H1 (cell line): Measurements from ENCODE around the gene CNDP2. TPM values are rescaled to one million over a fixed set of nuclear protein-coding genes. Genes with fewer than 3 reads are reported as not detected.

ENCODE experiments used
- CTCF ChIA-PET: fragments of 300-600 bp; sonication (Branson Sonifier 250); formaldehyde crosslinking; loops from one replicate; lab custom pipeline; 2021; ENCODE audit not compliant: partially characterized antibody; lab: Charles Lee
- POLR2A ChIA-PET: fragments of 300-600 bp; sonication (Branson Sonifier 250); formaldehyde crosslinking; loops from one replicate; lab custom pipeline; 2021; ENCODE audit warnings: inconsistent platforms; ENCODE audit not compliant: partially characterized antibody; lab: Charles Lee
- DNase-seq, 2 experiments: peaks; one replicate each; pipeline versions ENCODE4 v3.0.0 to v3.0.0-alpha.2; 2010 to 2022; ENCODE audit warnings: low spot score in 2 of 2, low read depth in 1 of 2, mixed read lengths in 1 of 2
- FAIRE-seq: peaks from 2 replicates; lab custom pipeline; 2011; peaks lifted over from hg19 to GRCh38; lab: Jason Lieb, UNC
- H2AFZ ChIP-seq: 2 replicates; pipeline ENCODE4 v1.8.1; 2012; ENCODE audit warnings: low read length, inconsistent platforms
- H2AK5ac ChIP-seq: 2 replicates; pipeline ENCODE4 v1.6.1; 2013; ENCODE audit warnings: low read depth, low read length
- H2BK120ac ChIP-seq: replicated peaks from 2 replicates; pipeline ENCODE3; 2013; ENCODE audit warnings: low read depth, low read length, inconsistent platforms
- H2BK12ac ChIP-seq: 2 replicates; pipeline ENCODE4 v1.6.1; 2013; ENCODE audit warnings: low read depth, low read length
- H2BK15ac ChIP-seq: 2 replicates; pipeline ENCODE4 v1.6.1; 2013; ENCODE audit warnings: low read length
- H2BK20ac ChIP-seq: 2 replicates; pipeline ENCODE4 v1.6.1; 2013; ENCODE audit warnings: low read length
- H2BK5ac ChIP-seq: 2 replicates; pipeline ENCODE4 v1.6.1; 2013; ENCODE audit warnings: low read depth, low read length
- H3K14ac ChIP-seq: 2 replicates; pipeline ENCODE4 v1.6.1; 2013; ENCODE audit warnings: inconsistent platforms; ENCODE audit not compliant: insufficient read length
- H3K18ac ChIP-seq: 2 replicates; pipeline ENCODE4 v1.6.1; 2013; ENCODE audit warnings: low read length; ENCODE audit errors: extremely low read depth
- H3K23ac ChIP-seq: 2 replicates; pipeline ENCODE4 v1.6.1; 2013; ENCODE audit warnings: inconsistent platforms; ENCODE audit not compliant: insufficient read length
- H3K23me2 ChIP-seq: 2 replicates; pipeline ENCODE4 v1.6.1; 2013; ENCODE audit warnings: low read depth, low read length
- H3K27ac ChIP-seq: 2 replicates; pipeline ENCODE4 v1.6.1; 2011; ENCODE audit warnings: low read depth, low read length, inconsistent platforms
- H3K27me3 ChIP-seq, 4 experiments: replicated peaks in 1 of 4; 1 replicate in 1 of 4; 2 replicates in 3 of 4; pipeline versions ENCODE4 v1.6.1 to v1.8.1; 2011 to 2013; ENCODE audit warnings: low read length in 3 of 4, mild to moderate bottlenecking in 3 of 4, inconsistent platforms in 2 of 4, mixed read lengths in 2 of 4, moderate library complexity in 1 of 4; ENCODE audit not compliant: control insufficient read depth in 3 of 4, insufficient read depth in 3 of 4; ENCODE audit errors: extremely low read depth in 1 of 4
- H3K36me3 ChIP-seq, 4 experiments: 2 replicates each; pipeline versions ENCODE4 v1.6.1 to v1.8.1; 2011 to 2013; ENCODE audit warnings: mild to moderate bottlenecking in 4 of 4, low read length in 3 of 4, moderate library complexity in 2 of 4, control low read depth in 1 of 4, inconsistent platforms in 1 of 4; ENCODE audit not compliant: insufficient read depth in 4 of 4, control insufficient read depth in 2 of 4
- H3K4ac ChIP-seq: replicated peaks from 2 replicates; pipeline ENCODE3; 2013; ENCODE audit warnings: low read length, low read depth, mixed read lengths, inconsistent platforms; ENCODE audit not compliant: insufficient read length
- H3K4me1 ChIP-seq, 4 experiments: replicated peaks in 1 of 4; 1 replicate in 1 of 4; 2 replicates in 3 of 4; pipeline versions ENCODE4 v1.6.1 to v1.8.1; 2011 to 2013; ENCODE audit warnings: low read length in 3 of 4, inconsistent platforms in 2 of 4, mixed read lengths in 1 of 4; ENCODE audit not compliant: insufficient read depth in 4 of 4, control insufficient read depth in 3 of 4
- H3K4me2 ChIP-seq, 2 experiments: 2 replicates each; pipeline versions ENCODE4 v1.6.1 to v1.8.1; 2011 to 2013; ENCODE audit warnings: low read depth in 2 of 2, low read length in 2 of 2, control low read depth in 1 of 2, inconsistent platforms in 1 of 2, mild to moderate bottlenecking in 1 of 2; ENCODE audit not compliant: insufficient read depth in 1 of 2
- H3K4me3 ChIP-seq, 4 experiments: fragments of 200-600, 300-600 bp in 1 of 4; sonication (generic), shearing (Covaris generic), sonication (Bioruptor Twin) in 1 of 4; 2 replicates each; pipeline versions ENCODE4 v1.5.1 to v1.8.1; 2011 to 2016; ENCODE audit warnings: low read length in 4 of 4, low read depth in 3 of 4, control low read depth in 2 of 4, inconsistent platforms in 2 of 4, mild to moderate bottlenecking in 2 of 4, mixed read lengths in 1 of 4, moderate library complexity in 1 of 4; ENCODE audit not compliant: insufficient read depth in 2 of 4; ENCODE audit errors: extremely low read depth in 1 of 4
- H3K56ac ChIP-seq: replicated peaks from 2 replicates; pipeline ENCODE3; 2013; ENCODE audit warnings: low read depth, mild to moderate bottlenecking, mixed read lengths, low read length, inconsistent platforms; ENCODE audit not compliant: insufficient read length
- H3K79me1 ChIP-seq: 2 replicates; pipeline ENCODE4 v1.6.1; 2013; ENCODE audit warnings: low read depth, low read length, control low read depth
- H3K79me2 ChIP-seq, 2 experiments: 2 replicates each; pipeline versions ENCODE4 v1.6.1 to v1.8.1; 2012 to 2013; ENCODE audit warnings: low read length in 2 of 2, mild to moderate bottlenecking in 2 of 2, inconsistent platforms in 1 of 2; ENCODE audit not compliant: insufficient read depth in 2 of 2, control insufficient read depth in 1 of 2
- H3K9ac ChIP-seq, 4 experiments: replicated peaks in 1 of 4; 1 replicate in 1 of 4; 2 replicates in 3 of 4; pipeline versions ENCODE4 v1.6.1 to v1.8.1; 2011 to 2013; ENCODE audit warnings: low read depth in 3 of 4, low read length in 3 of 4, control low read depth in 2 of 4, mild to moderate bottlenecking in 2 of 4, moderate library complexity in 2 of 4, inconsistent platforms in 1 of 4; ENCODE audit errors: extremely low read depth in 1 of 4
- H3K9me3 ChIP-seq, 2 experiments: 2 replicates each; pipeline versions ENCODE4 v1.6.1 to v1.8.1; 2012 to 2013; ENCODE audit warnings: mild to moderate bottlenecking in 2 of 2, moderate library complexity in 2 of 2, control low read depth in 1 of 2, inconsistent platforms in 1 of 2, low read depth in 1 of 2, low read length in 1 of 2, mixed read lengths in 1 of 2; ENCODE audit not compliant: insufficient read depth in 2 of 2
- H4K20me1 ChIP-seq, 2 experiments: replicated peaks in 1 of 2; 2 replicates each; pipeline versions ENCODE3 to v1.8.1; 2011 to 2013; ENCODE audit warnings: inconsistent platforms in 2 of 2, low read length in 2 of 2, mild to moderate bottlenecking in 1 of 2; ENCODE audit not compliant: insufficient read depth in 2 of 2, control insufficient read depth in 1 of 2
- H4K5ac ChIP-seq: 2 replicates; pipeline ENCODE4 v1.6.1; 2013; ENCODE audit warnings: low read length, low read depth, mixed read lengths, inconsistent platforms; ENCODE audit not compliant: insufficient read length
- H4K8ac ChIP-seq: 2 replicates; pipeline ENCODE4 v1.8.0; 2013; ENCODE audit warnings: mild to moderate bottlenecking, moderate library complexity, low read length, inconsistent platforms; ENCODE audit not compliant: insufficient read depth; ENCODE audit errors: extremely low read depth
- H4K91ac ChIP-seq: replicated peaks from 2 replicates; pipeline ENCODE3; 2013; ENCODE audit warnings: low read length, mixed read lengths, inconsistent platforms; ENCODE audit not compliant: insufficient read length
- BCL11A ChIP-seq, 2 experiments: IDR thresholded peaks; one replicate each; pipeline ENCODE4 v1.6.1; 2011; ENCODE audit warnings: low read depth in 2 of 2, low read length in 2 of 2, mild to moderate bottlenecking in 2 of 2
- BRCA1 ChIP-seq: IDR thresholded peaks from 2 replicates; pipeline ENCODE4 v1.6.1; 2012; ENCODE audit warnings: low read depth, low read length, improper control_type of control experiment
- CTBP2 ChIP-seq: IDR thresholded peaks from 2 replicates; pipeline ENCODE4 v1.7.0; 2011; ENCODE audit warnings: borderline replicate concordance, mild to moderate bottlenecking, moderate library complexity, mixed read lengths, low read length; ENCODE audit not compliant: insufficient read depth, insufficient read length
- EP300 ChIP-seq, 2 experiments: IDR thresholded peaks; 1 replicate in 1 of 2; 2 replicates in 1 of 2; pipeline ENCODE4 v1.6.1; 2011 to 2012; ENCODE audit warnings: low read depth in 2 of 2, low read length in 2 of 2, mild to moderate bottlenecking in 2 of 2, borderline replicate concordance in 1 of 2, inconsistent platforms in 1 of 2, moderate library complexity in 1 of 2
- EZH2 ChIP-seq: fragments of 200-600 bp; sonication (generic); IDR thresholded peaks from 2 replicates; pipeline ENCODE4 v1.7.1; 2012; ENCODE audit warnings: low read depth, mild to moderate bottlenecking, moderate library complexity, low read length, inconsistent platforms; ENCODE audit not compliant: severe bottlenecking
- GTF2F1 ChIP-seq: IDR thresholded peaks from 2 replicates; pipeline ENCODE4 v1.6.1; 2012; ENCODE audit warnings: low read depth, low read length, improper control_type of control experiment, borderline replicate concordance
- NANOG ChIP-seq: IDR thresholded peaks from 2 replicates; pipeline ENCODE4 v1.6.1; 2011; ENCODE audit warnings: low read length, low read depth, mild to moderate bottlenecking, inconsistent platforms; ENCODE audit not compliant: insufficient read depth, poor library complexity, severe bottlenecking
- RXRA ChIP-seq: IDR thresholded peaks from 2 replicates; pipeline ENCODE4 v1.6.1; 2011; ENCODE audit warnings: low read depth, mild to moderate bottlenecking, low read length, moderate library complexity; ENCODE audit not compliant: insufficient read depth
- SP2 ChIP-seq: IDR thresholded peaks from 2 replicates; pipeline ENCODE4 v1.6.1; 2012; ENCODE audit warnings: mild to moderate bottlenecking, low read length, inconsistent platforms
- SRF ChIP-seq: IDR thresholded peaks from 2 replicates; pipeline ENCODE4 v1.6.1; 2011; ENCODE audit warnings: mild to moderate bottlenecking, low read depth, low read length, moderate library complexity
- SUZ12 ChIP-seq: fragments of 200-600 bp; sonication (generic); IDR thresholded peaks from 2 replicates; pipeline ENCODE4 v1.6.1; 2012; ENCODE audit warnings: mild to moderate bottlenecking, inconsistent platforms, low read length, moderate library complexity, mixed read lengths
- TAF1 ChIP-seq: IDR thresholded peaks from 2 replicates; pipeline ENCODE4 v1.6.1; 2011; ENCODE audit warnings: mild to moderate bottlenecking, low read depth, low read length
- WGBS, 2 experiments: shearing (Covaris generic) in 1 of 2; methylation state at CpG; one replicate each; pipeline versions ENCODE4 v1.1.6 to v1.1.7; 2013 to 2015; ENCODE audit warnings: low lambda C conversion rate in 2 of 2, mixed read lengths in 2 of 2, inconsistent platforms in 1 of 2, low coverage in 1 of 2, missing lambda C conversion rate in 1 of 2; ENCODE audit not compliant: insufficient replicate concordance in 2 of 2, insufficient coverage in 1 of 2, insufficient read length in 1 of 2; ENCODE audit errors: extremely low coverage in 1 of 2, missing lambda C conversion rate in 1 of 2; 5-methylcytosine and 5-hydroxymethylcytosine counted together
- polyA plus RNA-seq, 7 experiments: library from polyadenylated mRNA; depleted of rRNA in 3 of 7; stranded (reverse) in 5 of 7; unstranded in 2 of 7; fragments of >200 nt in 5 of 7; fragments of 200-250 nt in 2 of 7; gene quantifications; 1 replicate in 5 of 7; 2 replicates in 1 of 7; 4 replicates in 1 of 7; pipeline versions ENCODE4 v1.2.1 to v1.2.3, GENCODE V29; 2011 to 2013; ENCODE audit warnings: missing spikeins in 2 of 7, mixed read lengths in 2 of 7
- total RNA-seq: library from RNA; stranded (reverse); fragmentation: NEBNext Ultra II Directional; extraction: Animal tissue kit (Norgen Biotek cat#: 25700); gene quantifications from 2 replicates; pipeline ENCODE4 v1.2.1, GENCODE V29; 2021
- TF ChIP-seq, protein P1 (sequence below): IDR thresholded peaks from 2 replicates; pipeline ENCODE4 v1.6.1; 2011; ENCODE audit warnings: low read depth, mild to moderate bottlenecking, low read length; ENCODE audit not compliant: insufficient read depth

The CNDP2 gene
- total and polyA plus RNA-seq, 2 of the 8 experiments (the other 6 are each of a cell fraction or from before 2014, with no cell fraction given) = 71.8 to 243 TPM

- Histone ChIP-seq H2AK5ac (no peak overlapping the region), H4K20me1 (no peaks in the 10 kb centered on the region), H3K23ac (no peak overlapping the region), H4K8ac (no peak overlapping the region), H3K4me1 (no peaks in the 10 kb centered on the region; a peak in 1 of 7 replicates), H3K79me2 (no peaks in the 10 kb centered on the region), H3K4ac (no peak overlapping the region), H3K18ac (no peak overlapping the region), H3K36me3 (no peaks in the 10 kb centered on the region), H3K4me3 (no peak overlapping the region), H2BK12ac (no peak overlapping the region), H3K14ac (no peak overlapping the region), H3K56ac (no peak overlapping the region), H3K9ac (no peak overlapping the region), H3K23me2 (no peaks in the 10 kb centered on the region), H2AFZ (no peak overlapping the region), H3K27ac (no peak overlapping the region), H3K27me3 (no peaks in the 10 kb centered on the region), H2BK20ac (no peak overlapping the region), H3K9me3 (no peaks in the 10 kb centered on the region), H3K79me1 (no peaks in the 10 kb centered on the region), H4K91ac (no peak overlapping the region), H2BK120ac (no peak overlapping the region), H3K4me2 (no peak overlapping the region), H2BK5ac (no peak overlapping the region), H2BK15ac (no peak overlapping the region), H4K5ac (no peak overlapping the region)
- ChIA-PET POLR2A (interaction anchor here (0.9 to 1.0 kb wide), 2 partner anchors 20 to 43 kb away, joined by 3 to 4 read pairs; partner anchors contain the start of gene CNDP2), CTCF (interaction anchor here (1.1 to 1.2 kb wide), 2 partner anchors 12 to 342 kb away, joined by 4 read pairs; no protein-coding TSS in a partner anchor)
- WGBS, 2 experiments = 90% methylated on average over 11 of the region's 11 CpGs; no CpG with 5 or more reads in 1 of the 2 experiments
- no peak for DNase-seq
- FAIRE-seq = no peak
- TF ChIP-seq EP300 (IDR thresholded peaks at IDR 0.05; ENCODE audit: borderline replicate concordance in 1 of 2, low read depth in 2 of 2, low read length in 2 of 2) = no peak
- TF ChIP-seq, protein P1, sequence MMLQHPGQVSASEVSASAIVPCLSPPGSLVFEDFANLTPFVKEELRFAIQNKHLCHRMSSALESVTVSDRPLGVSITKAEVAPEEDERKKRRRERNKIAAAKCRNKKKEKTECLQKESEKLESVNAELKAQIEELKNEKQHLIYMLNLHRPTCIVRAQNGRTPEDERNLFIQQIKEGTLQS = no peak
- TF ChIP-seq RXRA = no peak
- TF ChIP-seq GTF2F1 = no peak
- no peak for TF ChIP-seq EZH2
- no peak for TF ChIP-seq SUZ12
- TF ChIP-seq NANOG = no peak
- TF ChIP-seq BRCA1 = no peak
- no peak for TF ChIP-seq SRF
- TF ChIP-seq CTBP2 = no peak
- TF ChIP-seq TAF1 = no peak
- no peak for TF ChIP-seq BCL11A (IDR thresholded peaks at IDR 0.05; ENCODE audit: low read depth in 2 of 2, low read length in 2 of 2)
- TF ChIP-seq SP2 = no peak
Measured at GRCh38 chr18:74539289-74539688, 43.1 kb downstream of the CNDP2 start.
